ENCODE data around the gene FARP1. TPM values are rescaled to one million over a fixed set of nuclear protein-coding genes. Genes with fewer than 3 reads are reported as not detected.

FARP1 gene
- polyA plus RNA-seq, 10 donors, result 67.7 to 94.0 (median 73.8) TPM

- DNase-seq, result no peak
Measured at GRCh38 chr13:98419786-98420553, 277.1 kb downstream of the FARP1 start.

DNA sequence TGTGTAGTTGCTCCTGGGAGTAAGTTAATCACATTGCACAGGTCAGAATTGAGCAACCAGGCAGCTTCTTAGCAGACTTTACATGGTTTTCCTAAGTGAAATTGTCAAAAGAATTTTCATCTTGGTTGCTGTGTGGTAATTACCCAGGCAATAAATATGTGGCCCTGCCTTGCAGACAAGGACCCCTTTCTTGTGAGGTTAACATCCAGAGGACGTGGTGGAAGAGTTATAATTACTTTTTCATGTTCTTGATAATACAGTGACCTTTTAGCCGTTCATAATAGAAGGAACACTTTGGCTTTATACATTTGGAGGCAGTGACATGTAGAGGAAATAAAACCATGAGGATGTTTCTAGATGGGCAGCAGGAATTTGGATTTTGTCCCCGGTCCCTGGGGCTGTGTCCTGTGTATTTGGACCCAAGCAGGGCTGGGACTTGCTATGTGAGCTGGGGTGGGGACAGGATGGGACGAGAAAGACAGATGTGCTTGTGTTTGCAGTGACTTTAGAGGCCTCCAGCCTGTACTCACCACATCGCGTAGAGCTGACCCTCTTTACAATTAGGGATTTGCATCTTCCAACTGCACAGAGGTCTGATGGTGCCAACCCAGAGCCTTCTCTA, 277.8 kb downstream of the FARP1 start:
- no peak for DNase-seq

DNA sequence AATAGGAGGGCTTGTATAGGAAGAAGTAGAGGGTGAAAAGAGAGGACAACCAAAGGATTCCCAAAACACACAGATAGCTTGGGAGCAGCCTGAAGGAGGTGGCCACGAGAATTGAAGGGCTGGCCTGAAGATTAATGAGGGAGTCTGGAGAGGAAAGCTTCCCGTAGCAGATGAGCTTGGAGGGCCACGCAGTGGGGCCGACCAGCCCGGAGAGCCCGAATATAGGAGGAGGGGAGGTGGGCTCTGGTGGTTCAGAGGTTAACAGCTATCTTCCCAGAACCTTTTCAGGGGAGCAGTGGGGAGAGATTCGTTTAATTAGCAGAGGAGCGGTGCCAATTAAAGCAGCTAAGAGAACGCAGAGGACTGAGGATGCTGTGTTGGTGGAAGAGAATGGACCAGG, 279.2 kb downstream of the FARP1 start:
- no peak for DNase-seq

DNA sequence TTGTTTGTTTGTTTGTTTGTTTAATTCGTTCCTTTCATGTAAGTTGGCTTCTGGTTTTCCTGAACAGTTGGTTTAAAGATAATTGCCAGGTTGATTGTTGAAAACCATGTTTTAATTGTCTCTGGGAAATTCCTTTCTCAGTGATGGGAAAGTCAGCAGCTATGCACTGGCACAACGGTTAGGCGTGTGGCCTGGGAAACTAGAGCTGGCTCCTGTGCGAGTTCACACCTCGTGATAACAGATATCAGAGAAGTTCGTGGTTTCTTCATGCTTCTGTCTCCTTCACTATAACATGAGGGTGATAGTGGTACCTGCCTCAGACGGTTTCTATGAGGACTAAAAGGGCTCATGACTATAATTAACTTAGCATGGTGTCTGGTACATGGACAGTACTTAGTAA, 280.5 kb downstream of the FARP1 start:
- no peak for DNase-seq

- DNase-seq, result no peak
Measured at GRCh38 chr13:98427331-98427995, 284.6 kb downstream of the FARP1 start.

- DNase-seq, result no peak
Measured at GRCh38 chr13:98428256-98428966, 285.5 kb downstream of the FARP1 start.

- no peak for DNase-seq
Measured at GRCh38 chr13:98429081-98429480, 286.2 kb downstream of the FARP1 start.

DNA sequence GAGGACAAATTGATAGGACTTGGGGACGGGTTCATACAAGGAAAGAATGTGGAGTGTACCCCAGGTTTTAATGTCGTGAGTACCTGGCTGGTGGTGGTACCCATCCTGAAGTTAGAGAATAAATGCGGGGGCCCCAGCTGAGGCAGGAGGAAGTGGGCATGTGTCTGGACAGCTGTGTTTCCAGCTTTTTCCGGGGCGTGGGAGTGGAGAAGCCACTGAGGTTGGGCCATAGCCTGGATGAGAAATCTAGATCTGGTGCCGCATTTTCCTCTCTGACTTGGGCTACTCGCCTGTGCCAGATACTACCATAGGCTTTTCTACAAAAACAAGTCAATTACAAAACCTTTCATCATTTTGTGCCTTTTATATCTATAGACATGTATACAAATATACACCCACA, 286.6 kb downstream of the FARP1 start:
- no peak for DNase-seq

DNA sequence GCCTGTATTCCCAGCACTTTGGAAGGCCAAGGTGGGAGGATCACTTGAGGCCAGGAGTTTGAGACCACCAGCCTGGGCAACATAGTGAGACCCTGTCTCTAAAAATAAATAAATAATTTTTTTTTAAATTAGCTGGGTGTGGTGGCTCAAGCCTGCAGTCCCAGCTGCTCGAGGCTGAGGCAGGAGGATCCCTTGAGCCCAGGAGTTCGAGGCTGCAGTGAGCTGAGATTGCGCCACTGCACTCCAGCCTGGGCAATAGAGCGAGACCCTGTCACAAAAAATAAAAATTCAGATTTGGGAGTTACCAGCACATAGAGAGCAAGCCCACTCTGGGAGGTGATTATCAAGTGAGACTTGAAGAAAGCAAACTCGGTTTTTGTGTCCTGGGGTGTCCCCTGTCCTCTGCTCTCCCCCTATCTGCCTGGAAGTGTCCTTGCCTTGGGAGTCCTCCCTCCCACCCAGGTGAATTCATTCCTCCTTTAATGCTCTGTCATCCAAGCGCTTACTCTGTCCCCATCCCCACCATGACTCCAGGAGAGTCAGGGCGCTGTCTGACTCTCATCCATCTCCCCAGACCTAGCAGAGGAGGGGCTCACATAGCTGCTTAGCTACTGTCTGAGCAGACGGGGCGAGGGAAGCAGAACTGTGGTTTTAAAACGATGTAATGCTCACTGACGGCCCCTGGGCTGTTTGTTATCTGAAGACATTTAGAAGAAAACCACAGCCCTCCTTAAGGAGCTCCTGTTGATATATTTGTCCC, 287.3 kb downstream of the FARP1 start:
- no peak for DNase-seq

DNA sequence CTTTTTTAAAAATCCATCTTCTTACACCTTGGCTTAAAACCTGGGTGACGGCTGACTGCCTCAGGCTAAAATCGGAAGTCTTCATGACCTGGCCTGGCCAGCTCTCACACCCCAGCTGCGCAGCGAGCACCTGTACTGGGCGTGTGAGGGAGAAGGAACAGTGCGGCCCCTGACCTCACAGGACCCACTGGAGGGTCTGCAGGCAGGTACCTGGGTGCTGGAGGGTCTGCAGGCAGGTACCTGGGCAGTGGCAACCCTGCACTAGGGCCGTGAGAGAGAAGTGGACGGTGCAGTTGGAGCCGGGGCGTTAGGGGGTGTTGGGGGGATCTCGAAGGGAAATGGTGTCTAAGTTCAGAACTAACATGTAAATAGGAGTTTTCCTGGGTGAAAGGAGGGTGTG, 289.7 kb downstream of the FARP1 start:
- no peak for DNase-seq

GRCh38 chr13:98433654-98434053, 290.8 kb downstream of the FARP1 start:
- no peak for DNase-seq

GRCh38 chr13:98434060-98434459, 291.2 kb downstream of the FARP1 start:
- no peak for DNase-seq

DNA sequence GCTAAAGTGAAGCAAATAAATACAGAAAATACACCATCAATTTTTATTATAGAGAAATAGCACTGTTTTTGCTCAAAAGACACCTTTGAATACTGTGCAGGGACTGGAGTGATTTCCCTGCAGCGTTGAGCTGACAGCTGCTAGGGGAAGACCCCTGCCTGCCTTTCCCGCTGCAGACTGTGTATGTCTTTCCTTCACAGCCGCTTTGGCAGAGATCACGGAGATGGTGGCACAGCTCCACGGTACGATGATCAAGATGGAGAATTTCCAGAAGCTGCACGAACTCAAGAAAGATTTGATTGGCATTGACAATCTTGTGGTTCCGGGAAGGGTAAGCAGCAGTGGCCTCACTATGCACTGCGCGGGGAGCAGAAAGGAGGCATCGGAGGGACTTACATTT, 292.5 kb downstream of the FARP1 start:
- no peak for DNase-seq

- DNase-seq, result no peak
Measured at GRCh38 chr13:98436233-98436910, 293.5 kb downstream of the FARP1 start.

DNA sequence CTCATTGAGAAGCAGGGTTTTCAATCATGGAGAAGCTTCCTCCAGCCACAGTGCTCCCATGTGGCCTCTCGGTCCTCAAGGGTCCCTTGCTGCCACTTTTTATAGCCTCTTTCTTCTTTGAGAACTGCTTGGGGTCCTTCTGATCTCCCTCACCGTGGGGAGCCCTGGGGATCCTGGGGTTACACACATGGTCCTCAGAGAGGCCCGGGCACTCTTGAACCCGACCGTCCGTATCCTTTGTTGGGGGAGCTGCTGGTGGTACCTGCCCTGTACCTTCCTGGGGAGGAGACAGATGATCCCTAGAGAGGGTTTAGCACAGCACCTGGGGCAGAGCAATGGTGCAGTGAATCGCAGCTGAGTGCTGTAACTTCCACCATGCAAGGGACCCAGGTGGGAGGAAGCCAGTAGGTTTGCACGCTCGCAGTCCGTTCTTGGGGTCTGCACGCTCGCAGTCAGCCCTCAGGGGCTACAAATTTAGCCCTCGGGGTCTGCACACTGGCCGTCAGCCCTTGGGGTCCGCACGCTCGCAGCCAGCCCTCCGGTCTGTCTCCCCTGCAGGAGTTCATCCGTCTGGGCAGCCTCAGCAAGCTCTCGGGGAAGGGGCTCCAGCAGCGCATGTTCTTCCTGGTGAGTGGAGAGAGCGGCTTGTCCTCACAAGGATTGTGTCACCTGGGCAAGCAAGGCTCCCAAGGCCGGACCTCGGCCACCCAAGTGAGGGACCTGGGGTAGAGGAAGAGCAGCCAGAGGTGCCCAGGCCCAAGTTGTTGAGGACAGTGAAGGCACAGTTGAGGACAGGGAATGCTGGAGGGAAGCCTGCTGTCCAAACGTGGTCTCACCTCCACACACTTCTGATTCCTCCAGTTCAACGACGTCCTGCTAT, 295.6 kb downstream of the FARP1 start:
- no peak for DNase-seq

GRCh38 chr13:98439126-98439828, 296.4 kb downstream of the FARP1 start:
- DNase-seq, result no peak

GRCh38 chr13:98439896-98440295, 297.0 kb downstream of the FARP1 start:
- DNase-seq, result no peak

GRCh38 chr13:98440390-98441055, 297.6 kb downstream of the FARP1 start:
- no peak for DNase-seq
